ENCODE results near the gene CIT. TPM values are rescaled to one million over a fixed set of nuclear protein-coding genes. Genes with fewer than 3 reads are reported as not detected.

CIT gene
- total and polyA plus RNA-seq, 9 of the 15 experiments (the other 6 are each of a cell fraction or from before 2014, with no cell fraction given), result 1.1 to 46.7 (median 21.3) TPM

DNA sequence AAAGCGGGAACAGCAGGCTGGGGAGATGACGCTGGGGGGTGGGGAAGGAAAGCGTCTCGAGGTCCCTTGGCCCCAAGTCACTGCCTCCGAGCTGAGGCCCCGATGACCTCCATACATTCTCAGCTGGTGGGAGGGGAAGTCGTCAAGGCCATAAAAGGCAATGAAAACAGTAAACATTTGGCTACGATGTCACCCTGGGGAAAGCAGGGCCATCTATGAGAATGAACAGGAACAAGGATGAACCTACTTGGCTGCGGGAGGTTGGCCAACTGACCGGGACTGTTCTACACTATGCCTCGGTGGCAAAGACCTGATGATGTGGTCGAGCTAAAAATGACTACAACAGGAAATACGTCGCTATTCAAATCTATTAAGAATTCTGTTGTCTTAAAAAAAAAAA, 189.7 kb downstream of the CIT start:
- in situ Hi-C loops (cut with MboI), result no loop called here
- no peaks in the 10 kb centered on the region for H3K27me3 ChIP-seq (ENCODE audit: control insufficient read depth in 2 of 2, insufficient read depth in 2 of 2, low read length in 2 of 2)
- no peak for FAIRE-seq

More for the DNA sequence above, 189.7 kb downstream of the CIT start:
- H3K9me1 ChIP-seq (ENCODE audit: control insufficient read depth, insufficient read depth, low read length), result no peaks in the 10 kb centered on the region
- H3K79me2 ChIP-seq (ENCODE audit: control insufficient read depth, insufficient read depth, low read length), result no peaks in the 10 kb centered on the region
- DNase-seq (ENCODE audit: extremely low read depth in 1 of 4, low spot score in 3 of 4) (no peak), ATAC-seq (no peak)
- no peak overlapping the region for H3K27ac ChIP-seq (ENCODE audit: extremely low read depth, low read depth, low read length)
- H4K20me1 ChIP-seq (replicated peaks; ENCODE audit: control insufficient read depth, insufficient read depth, low read length), result no peaks in the 10 kb centered on the region
- CTCF ChIA-PET (ENCODE audit: low intra/inter-chr PET ratio), result interaction anchor here (0.6 kb wide), 1 partner anchor 48 kb away, joined by 3 read pairs; no protein-coding TSS in a partner anchor
- TF ChIP-seq ZNF518B (CRISPR knock-in tag; IDR thresholded peaks at IDR 0.05), result no peak
- TF ChIP-seq SRF (CRISPR knock-in tag; IDR thresholded peaks at IDR 0.05), result peak in 1 of 2 experiments; percentile 66; a peak in 1 of 4 replicates
- no peak overlapping the region for H3K9ac ChIP-seq (ENCODE audit: insufficient read depth in 1 of 2, low read depth in 2 of 2, low read length in 2 of 2)
- no peak overlapping the region for H2AFZ ChIP-seq (ENCODE audit: low read depth, low read length)
- POLR2A ChIA-PET, result interaction anchor here (0.5 to 2.0 kb wide), 4 partner anchors 8 to 395 kb away, joined by 3 to 6 read pairs (median 3); no protein-coding TSS in a partner anchor
- no peak overlapping the region for H3K4me3 ChIP-seq
- H3K36me3 ChIP-seq (ENCODE audit: control insufficient read depth, insufficient read depth, low read length), result peaks cover 39% of the 10 kb centered on the region
- no peaks in the 10 kb centered on the region for H3K9me3 ChIP-seq (replicated peaks; ENCODE audit: control insufficient read depth, insufficient read depth, low read depth, low read length)
- no peak overlapping the region for H3K4me2 ChIP-seq (ENCODE audit: insufficient read depth, low read length)
- intact Hi-C loops (cut with micrococcal nuclease), result no loop called here
- 87% methylated on average over 10 of the region's 14 CpGs for WGBS (ENCODE audit: insufficient coverage, low coverage, missing lambda C conversion rate)
- no TSS peak for BruUV-seq (replicated peaks)
- H3K4me1 ChIP-seq (replicated peaks in 1 of 2; ENCODE audit: control insufficient read depth in 2 of 2, insufficient read depth in 2 of 2, low read length in 2 of 2), result peaks cover 0 to 3% of the 10 kb centered on the region in 2 experiments; a peak in 2 of 5 replicates

Measured in K562 (cell line).